HCT116 (cell line): ENCODE measurements around the gene ASCC1.

ENCODE experiments used
- ATF3 ChIP-seq: IDR thresholded peaks from 2 replicates; pipeline ENCODE4 v1.6.1; 2012
- CTCF ChIP-seq, 3 experiments: fragments of 200-600 bp in 1 of 3; sonication (generic) in 1 of 3; IDR thresholded peaks in 2 of 3; conservative IDR thresholded peaks in 1 of 3; 2 replicates each; pipeline ENCODE4 v1.5.1; 2012 to 2017; ENCODE audit warnings: low read depth in 2 of 3, low read length in 2 of 3, antibody characterized with exemption in 1 of 3, borderline replicate concordance in 1 of 3, control low read depth in 1 of 3, mild to moderate bottlenecking in 1 of 3, mixed read lengths in 1 of 3, mixed run types in 1 of 3, moderate library complexity in 1 of 3; ENCODE audit not compliant: insufficient read depth in 1 of 3
- EGR1 ChIP-seq: IDR thresholded peaks from 2 replicates; pipeline ENCODE4 v1.6.1; 2012; ENCODE audit warnings: low read depth
- ELF1 ChIP-seq: IDR thresholded peaks from 2 replicates; pipeline ENCODE4 v1.6.1; 2012; ENCODE audit warnings: low read depth, borderline replicate concordance
- EZH2 ChIP-seq: fragments of 200-600 bp; sonication (generic); IDR thresholded peaks from 2 replicates; pipeline ENCODE4 v1.6.1; 2017; ENCODE audit warnings: antibody characterized with exemption, mixed run types
- MAX ChIP-seq: IDR thresholded peaks from 2 replicates; pipeline ENCODE4 v1.6.1; 2012
- POLR2A ChIP-seq: IDR thresholded peaks from 2 replicates; pipeline ENCODE4 v1.7.0; 2011; ENCODE audit warnings: borderline replicate concordance; ENCODE audit not compliant: insufficient read depth, insufficient read length; ENCODE audit errors: extremely low read depth
- POLR2AphosphoS5 ChIP-seq: IDR thresholded peaks from 2 replicates; pipeline ENCODE4 v1.6.1; 2011; ENCODE audit warnings: mild to moderate bottlenecking, low read depth, low read length, moderate library complexity
- RAD21 ChIP-seq: IDR thresholded peaks from 2 replicates; pipeline ENCODE4 v1.6.1; 2012; ENCODE audit warnings: low read depth, mild to moderate bottlenecking
- YY1 ChIP-seq: IDR thresholded peaks from 2 replicates; pipeline ENCODE4 v1.6.1; 2011; ENCODE audit warnings: low read length, low read depth, moderate library complexity, mild to moderate bottlenecking; ENCODE audit not compliant: insufficient replicate concordance; ENCODE audit errors: extremely low read depth
- ZNF274 ChIP-seq: fragments of 200-500 bp; sonication (Bioruptor generic); IDR thresholded peaks from 2 replicates; pipeline ENCODE4 v1.6.1; 2014; ENCODE audit warnings: mild to moderate bottlenecking, low read depth, low read length, inconsistent platforms
- TF ChIP-seq, protein P1 (sequence below): IDR thresholded peaks from 2 replicates; pipeline ENCODE4 v1.6.1; 2012; ENCODE audit warnings: low read depth

DNA sequence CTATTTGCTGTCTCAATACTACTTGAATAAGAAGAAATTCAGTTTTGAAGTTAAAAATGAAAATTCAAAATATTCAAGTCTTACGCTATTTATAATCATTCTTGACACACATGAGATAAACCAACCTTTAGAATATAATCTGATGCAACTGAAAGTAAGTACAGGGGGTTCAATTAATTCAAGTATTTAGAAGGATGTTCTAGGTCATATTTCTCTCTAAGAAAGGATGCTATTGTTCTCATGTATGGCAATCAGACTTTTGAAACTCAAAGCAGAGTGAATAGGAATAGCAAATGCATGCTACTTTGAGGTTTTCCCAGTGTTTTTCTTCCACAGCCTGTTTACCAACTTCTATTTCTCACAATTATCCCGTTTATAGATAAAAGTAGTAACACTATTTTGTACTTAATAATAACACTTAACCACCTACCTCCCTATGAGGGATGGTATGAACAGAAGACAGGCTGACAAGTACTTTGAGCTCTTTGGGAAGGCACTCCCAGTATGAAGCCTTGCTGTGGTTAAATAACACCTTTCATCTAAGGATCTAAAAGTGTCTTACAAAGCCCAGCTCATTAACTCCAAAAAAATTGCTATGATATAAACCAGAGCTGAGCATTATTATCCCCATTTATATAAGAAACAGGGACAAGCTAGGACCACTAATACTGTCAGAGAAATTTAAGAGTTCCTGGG lies 109.8 kb downstream of the ASCC1 start:
- TF ChIP-seq CTCF (IDR thresholded peaks at IDR 0.05 in 2 of 3, conservative IDR thresholded peaks at IDR 0.05 in 1 of 3; ENCODE audit: borderline replicate concordance in 1 of 3, insufficient read depth in 1 of 3, low read depth in 2 of 3, low read length in 2 of 3) (no peak), ATF3 (no peak), EZH2 (no peak), POLR2AphosphoS5 (no peak), RAD21 (no peak), MAX (no peak), ZNF274 (no peak), POLR2A (no peak), ELF1 (no peak), YY1 (no peak), EGR1 (no peak)
- TF ChIP-seq, protein P1, sequence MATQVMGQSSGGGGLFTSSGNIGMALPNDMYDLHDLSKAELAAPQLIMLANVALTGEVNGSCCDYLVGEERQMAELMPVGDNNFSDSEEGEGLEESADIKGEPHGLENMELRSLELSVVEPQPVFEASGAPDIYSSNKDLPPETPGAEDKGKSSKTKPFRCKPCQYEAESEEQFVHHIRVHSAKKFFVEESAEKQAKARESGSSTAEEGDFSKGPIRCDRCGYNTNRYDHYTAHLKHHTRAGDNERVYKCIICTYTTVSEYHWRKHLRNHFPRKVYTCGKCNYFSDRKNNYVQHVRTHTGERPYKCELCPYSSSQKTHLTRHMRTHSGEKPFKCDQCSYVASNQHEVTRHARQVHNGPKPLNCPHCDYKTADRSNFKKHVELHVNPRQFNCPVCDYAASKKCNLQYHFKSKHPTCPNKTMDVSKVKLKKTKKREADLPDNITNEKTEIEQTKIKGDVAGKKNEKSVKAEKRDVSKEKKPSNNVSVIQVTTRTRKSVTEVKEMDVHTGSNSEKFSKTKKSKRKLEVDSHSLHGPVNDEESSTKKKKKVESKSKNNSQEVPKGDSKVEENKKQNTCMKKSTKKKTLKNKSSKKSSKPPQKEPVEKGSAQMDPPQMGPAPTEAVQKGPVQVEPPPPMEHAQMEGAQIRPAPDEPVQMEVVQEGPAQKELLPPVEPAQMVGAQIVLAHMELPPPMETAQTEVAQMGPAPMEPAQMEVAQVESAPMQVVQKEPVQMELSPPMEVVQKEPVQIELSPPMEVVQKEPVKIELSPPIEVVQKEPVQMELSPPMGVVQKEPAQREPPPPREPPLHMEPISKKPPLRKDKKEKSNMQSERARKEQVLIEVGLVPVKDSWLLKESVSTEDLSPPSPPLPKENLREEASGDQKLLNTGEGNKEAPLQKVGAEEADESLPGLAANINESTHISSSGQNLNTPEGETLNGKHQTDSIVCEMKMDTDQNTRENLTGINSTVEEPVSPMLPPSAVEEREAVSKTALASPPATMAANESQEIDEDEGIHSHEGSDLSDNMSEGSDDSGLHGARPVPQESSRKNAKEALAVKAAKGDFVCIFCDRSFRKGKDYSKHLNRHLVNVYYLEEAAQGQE = no peak
